ENCODE results near the gene NOSTRIN.

DNA sequence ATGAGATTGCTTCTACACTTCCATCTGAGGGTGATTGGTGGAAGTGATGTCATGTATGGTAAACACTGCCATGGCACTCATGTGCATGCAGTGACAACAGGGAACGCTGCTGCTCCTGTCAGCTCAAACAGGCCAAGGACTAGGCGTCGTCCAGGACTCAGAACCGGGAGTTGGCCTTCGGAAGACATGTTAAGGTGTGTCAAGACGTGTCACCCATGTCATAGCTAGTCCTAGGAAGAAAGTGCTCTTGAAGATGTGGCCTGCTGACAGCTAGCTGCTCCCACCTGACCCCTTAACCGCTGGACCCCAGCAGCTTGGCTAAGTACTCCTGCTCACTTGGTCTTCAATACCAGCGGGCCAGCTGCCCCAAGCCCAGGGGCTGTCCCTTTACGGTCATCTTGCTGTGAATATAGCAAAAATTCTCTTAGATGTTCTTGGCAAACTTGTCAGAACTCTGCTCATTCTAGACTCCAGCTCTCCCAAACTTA lies 6.3 kb upstream of the NOSTRIN start:
- TF ChIP-seq CTCF (conservative IDR thresholded peaks at IDR 0.05; ENCODE audit: low read length), result no peak
- TF ChIP-seq EZH2phosphoT487 (IDR thresholded peaks at IDR 0.05; ENCODE audit: borderline replicate concordance), result no peak
